Measurements from ENCODE around the gene SLC6A4.

- no peak for TF ChIP-seq ZNF274 (IDR thresholded peaks at IDR 0.05; ENCODE audit: low read depth, low read length)
- TF ChIP-seq SUZ12 (IDR thresholded peaks at IDR 0.05; ENCODE audit: extremely low read depth, insufficient read depth, insufficient read length): no peak
These were observed 47.1 kb downstream of the SLC6A4 start for GRCh38 chr17:30188211-30188939.
